Neural cell (in vitro differentiated cells): ENCODE measurements around the gene DNAJB12. TPM values are rescaled to one million over a fixed set of nuclear protein-coding genes. Genes with fewer than 3 reads are reported as not detected.

Experiments
- H2AFZ ChIP-seq: fragments of 200-600, 300-800 bp; sonication (generic), shearing (Covaris generic); 2 replicates; pipeline ENCODE4 v1.6.0; 2014; ENCODE audit warnings: low read depth, mild to moderate bottlenecking, antibody characterized with exemption, low read length, moderate library complexity
- H3F3A ChIP-seq: fragments of 200-600 bp; shearing (Covaris generic); 2 replicates; pipeline ENCODE4 v1.6.1; 2016; ENCODE audit warnings: mild to moderate bottlenecking, moderate library complexity, mixed read lengths, antibody characterized with exemption, low read length; ENCODE audit not compliant: insufficient read depth, poor library complexity, severe bottlenecking
- H3K27ac ChIP-seq: fragments of 200-600, 300-800 bp; sonication (generic), shearing (Covaris generic); 2 replicates; pipeline ENCODE4 v1.5.1; 2014; ENCODE audit warnings: mild to moderate bottlenecking, low read length, moderate library complexity
- H3K27me3 ChIP-seq: fragments of 300-800, 200-600 bp; sonication (generic), shearing (Covaris generic); 2 replicates; pipeline ENCODE4 v1.6.0; 2014; ENCODE audit warnings: mild to moderate bottlenecking, low read depth, low read length, moderate library complexity; ENCODE audit not compliant: insufficient read depth
- H3K36me3 ChIP-seq: fragments of 300-800, 200-600 bp; sonication (generic), shearing (Covaris generic); 2 replicates; pipeline ENCODE4 v1.5.1; 2014; ENCODE audit warnings: mild to moderate bottlenecking, antibody characterized with exemption, low read length, moderate library complexity; ENCODE audit not compliant: insufficient read depth
- H3K4me2 ChIP-seq: fragments of 300-800, 200-600 bp; sonication (generic), shearing (Covaris generic); 2 replicates; pipeline ENCODE4 v1.6.0; 2014; ENCODE audit warnings: mild to moderate bottlenecking, low read length
- H3K4me3 ChIP-seq: fragments of 300-800, 200-600 bp; sonication (generic), shearing (Covaris generic); 2 replicates; pipeline ENCODE4 v1.5.1; 2014; ENCODE audit warnings: mild to moderate bottlenecking, low read length, moderate library complexity
- H3K79me2 ChIP-seq: fragments of 200-600 bp; shearing (Covaris generic); replicated peaks from 2 replicates; pipeline ENCODE4 v1.6.0; 2014; ENCODE audit warnings: mild to moderate bottlenecking, low read length, moderate library complexity; ENCODE audit not compliant: insufficient read depth
- H3K9ac ChIP-seq: fragments of 300-800, 200-600 bp; sonication (generic), shearing (Covaris generic); 2 replicates; pipeline ENCODE4 v1.6.1; 2016; ENCODE audit warnings: mild to moderate bottlenecking, low read length, mixed read lengths
- H3K9me2 ChIP-seq: fragments of 200-600 bp; shearing (Covaris generic); 2 replicates; pipeline ENCODE4 v1.6.1; 2016; ENCODE audit warnings: mild to moderate bottlenecking, low read length, mixed read lengths; ENCODE audit not compliant: insufficient read depth
- H3K9me3 ChIP-seq: fragments of 200-600, 300-800 bp; sonication (generic), shearing (Covaris generic); 2 replicates; pipeline ENCODE4 v1.6.1; 2016; ENCODE audit warnings: mild to moderate bottlenecking, mixed run types, low read length, moderate library complexity, mixed read lengths
- H4K20me1 ChIP-seq: fragments of 200-600 bp; shearing (Covaris generic); 2 replicates; pipeline ENCODE4 v1.6.1; 2016; ENCODE audit warnings: mild to moderate bottlenecking, mixed run types; ENCODE audit not compliant: insufficient read depth
- EP300 ChIP-seq: fragments of 450-650 bp; conservative IDR thresholded peaks from 2 replicates; pipeline ENCODE4 v1.6.1; 2014; ENCODE audit warnings: antibody characterized with exemption, mild to moderate bottlenecking, moderate library complexity; ENCODE audit not compliant: poor library complexity, severe bottlenecking
- EZH2 ChIP-seq: fragments of 200-600, 300-800 bp; shearing (Covaris generic), sonication (generic); IDR thresholded peaks from 2 replicates; pipeline ENCODE4 v1.6.1; 2014; ENCODE audit warnings: antibody characterized with exemption, low read length, borderline replicate concordance, mild to moderate bottlenecking; ENCODE audit not compliant: insufficient read depth, poor library complexity, severe bottlenecking
- MXI1 ChIP-seq: fragments of 450-650 bp; conservative IDR thresholded peaks from 2 replicates; pipeline ENCODE4 v1.6.1; 2014; ENCODE audit warnings: antibody characterized with exemption, mild to moderate bottlenecking; ENCODE audit not compliant: poor library complexity, severe bottlenecking
- POLR2AphosphoS5 ChIP-seq: IDR thresholded peaks from 2 replicates; pipeline ENCODE4 v1.6.1; 2012
- RAD21 ChIP-seq: fragments of 450-650 bp; conservative IDR thresholded peaks from 2 replicates; pipeline ENCODE4 v1.6.1; 2014; ENCODE audit warnings: antibody characterized with exemption, mild to moderate bottlenecking, moderate library complexity
- SMC3 ChIP-seq: fragments of 450-650 bp; conservative IDR thresholded peaks from 2 replicates; pipeline ENCODE4 v1.6.1; 2014; ENCODE audit warnings: antibody characterized with exemption, mild to moderate bottlenecking, moderate library complexity; ENCODE audit not compliant: poor library complexity
- TAF1 ChIP-seq: IDR thresholded peaks from 2 replicates; pipeline ENCODE4 v1.6.1; 2012; ENCODE audit warnings: low read depth
- polyA plus RNA-seq: library from polyadenylated mRNA; depleted of rRNA; stranded (reverse); fragments of >200 nt; gene quantifications from 2 replicates; pipeline ENCODE4 v1.2.3, GENCODE V29; 2014
- TF ChIP-seq, protein P1 (sequence below): fragments of 450-650 bp; IDR thresholded peaks from 2 replicates; pipeline ENCODE4 v1.5.1; 2014; ENCODE audit warnings: antibody characterized with exemption, mild to moderate bottlenecking, moderate library complexity; ENCODE audit not compliant: poor library complexity, severe bottlenecking
- TF ChIP-seq, protein P2 (sequence below): IDR thresholded peaks from 2 replicates; pipeline ENCODE4 v1.6.1; 2012; ENCODE audit warnings: borderline replicate concordance

DNAJB12 gene
- polyA plus RNA-seq, 1 donor from 2014 or later = 24.5 TPM

DNA sequence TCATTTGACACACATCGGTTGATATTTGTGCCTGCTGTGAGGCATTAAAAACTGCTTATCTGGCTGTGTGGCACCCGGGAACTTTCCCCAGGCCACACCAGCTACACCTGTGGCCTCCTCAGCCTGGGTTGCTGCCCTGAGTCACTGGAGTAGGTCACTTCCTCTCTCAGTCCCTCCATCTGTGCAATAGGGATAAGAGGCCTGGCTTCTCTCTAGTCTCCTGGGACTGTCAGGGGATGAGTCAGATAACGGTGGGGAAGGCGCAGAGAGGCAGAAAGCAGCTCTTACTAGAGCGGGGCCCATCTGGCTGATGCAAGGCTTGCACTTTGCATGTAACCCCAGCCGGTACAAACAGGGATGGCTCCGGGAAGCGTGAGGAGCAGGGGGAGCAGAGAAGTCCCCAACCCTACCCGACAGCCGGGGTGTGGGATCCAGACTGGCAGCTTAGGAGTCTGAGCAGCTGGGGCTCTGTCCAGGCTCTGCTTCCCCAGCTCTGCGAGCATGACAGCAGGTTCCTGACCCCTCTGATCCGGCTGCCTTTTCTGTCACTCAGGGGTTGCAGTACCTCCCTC is 34.0 kb downstream of the DNAJB12 start:
- no peak overlapping the region for H3K4me2 ChIP-seq
- H3K9ac ChIP-seq = peak overlapping the region; percentile 31

DNA sequence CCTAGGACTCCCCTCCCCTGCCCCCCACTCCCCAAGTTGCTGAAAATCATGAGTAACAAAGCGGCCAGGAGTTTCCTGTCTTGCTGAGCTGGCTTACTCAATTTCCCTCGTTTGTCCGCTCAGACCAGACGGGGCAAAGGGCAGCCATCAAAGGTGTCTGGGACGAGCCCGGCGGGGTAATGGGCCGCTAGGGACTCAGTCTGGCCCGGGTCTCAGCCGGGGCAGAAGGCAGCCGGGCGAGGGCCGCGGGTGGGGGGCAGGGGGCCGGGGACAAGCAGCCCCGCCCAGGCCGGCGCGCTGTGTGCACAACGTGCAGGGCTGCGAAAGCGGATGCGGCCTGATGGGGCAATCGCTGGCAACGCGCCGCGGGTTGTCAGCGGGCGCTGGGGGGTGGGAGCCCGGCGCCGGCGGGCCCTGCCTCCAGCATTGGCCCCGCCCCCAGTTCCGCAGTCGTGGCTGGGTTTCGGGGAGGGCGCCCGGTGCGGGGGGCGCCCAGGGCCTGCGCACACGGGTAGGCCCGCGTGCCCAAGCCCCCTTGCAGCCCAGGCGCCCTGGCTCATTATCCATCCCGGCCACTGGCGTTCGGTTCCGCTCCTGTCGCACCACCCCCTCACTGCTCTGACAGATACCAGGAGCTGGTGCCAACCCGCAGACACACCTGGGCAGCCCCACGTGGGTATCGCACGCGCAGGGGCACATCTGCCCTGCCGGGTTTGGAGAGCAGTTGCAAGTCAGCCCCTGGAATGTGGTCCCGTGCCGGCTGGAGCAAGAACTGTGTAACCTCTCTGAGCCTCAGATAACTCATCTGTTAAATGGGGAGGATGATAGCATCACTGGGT is 35.1 kb downstream of the DNAJB12 start:
- Histone ChIP-seq H3K9ac (no peak overlapping the region), H3K36me3 (no peaks in the 10 kb centered on the region), H3F3A (no peaks in the 10 kb centered on the region), H3K4me3 (no peak overlapping the region), H2AFZ (no peak overlapping the region), H3K79me2 (no peaks in the 10 kb centered on the region), H3K4me2 (no peak overlapping the region), H3K27ac (no peak overlapping the region), H3K27me3 (no peaks in the 10 kb centered on the region), H4K20me1 (no peaks in the 10 kb centered on the region), H3K9me3 (no peaks in the 10 kb centered on the region), H3K9me2 (no peaks in the 10 kb centered on the region)
- no peak for TF ChIP-seq RAD21

More for the DNA sequence above, 34.0 kb downstream of the DNAJB12 start:
- no peaks in the 10 kb centered on the region for H3K9me3 ChIP-seq
- H4K20me1 ChIP-seq = no peaks in the 10 kb centered on the region
- H3K27me3 ChIP-seq = no peaks in the 10 kb centered on the region
- no peaks in the 10 kb centered on the region for H3K79me2 ChIP-seq
- TF ChIP-seq, protein P1, sequence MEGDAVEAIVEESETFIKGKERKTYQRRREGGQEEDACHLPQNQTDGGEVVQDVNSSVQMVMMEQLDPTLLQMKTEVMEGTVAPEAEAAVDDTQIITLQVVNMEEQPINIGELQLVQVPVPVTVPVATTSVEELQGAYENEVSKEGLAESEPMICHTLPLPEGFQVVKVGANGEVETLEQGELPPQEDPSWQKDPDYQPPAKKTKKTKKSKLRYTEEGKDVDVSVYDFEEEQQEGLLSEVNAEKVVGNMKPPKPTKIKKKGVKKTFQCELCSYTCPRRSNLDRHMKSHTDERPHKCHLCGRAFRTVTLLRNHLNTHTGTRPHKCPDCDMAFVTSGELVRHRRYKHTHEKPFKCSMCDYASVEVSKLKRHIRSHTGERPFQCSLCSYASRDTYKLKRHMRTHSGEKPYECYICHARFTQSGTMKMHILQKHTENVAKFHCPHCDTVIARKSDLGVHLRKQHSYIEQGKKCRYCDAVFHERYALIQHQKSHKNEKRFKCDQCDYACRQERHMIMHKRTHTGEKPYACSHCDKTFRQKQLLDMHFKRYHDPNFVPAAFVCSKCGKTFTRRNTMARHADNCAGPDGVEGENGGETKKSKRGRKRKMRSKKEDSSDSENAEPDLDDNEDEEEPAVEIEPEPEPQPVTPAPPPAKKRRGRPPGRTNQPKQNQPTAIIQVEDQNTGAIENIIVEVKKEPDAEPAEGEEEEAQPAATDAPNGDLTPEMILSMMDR = no peak
- TF ChIP-seq MXI1 (no peak), EP300 (peak; percentile 42)
- no peaks in the 10 kb centered on the region for H3F3A ChIP-seq
- H3K27ac ChIP-seq = no peak overlapping the region
- no peaks in the 10 kb centered on the region for H3K36me3 ChIP-seq
- H3K4me3 ChIP-seq = no peak overlapping the region
- H3K9me2 ChIP-seq = no peaks in the 10 kb centered on the region
- H2AFZ ChIP-seq = no peak overlapping the region

DNA sequence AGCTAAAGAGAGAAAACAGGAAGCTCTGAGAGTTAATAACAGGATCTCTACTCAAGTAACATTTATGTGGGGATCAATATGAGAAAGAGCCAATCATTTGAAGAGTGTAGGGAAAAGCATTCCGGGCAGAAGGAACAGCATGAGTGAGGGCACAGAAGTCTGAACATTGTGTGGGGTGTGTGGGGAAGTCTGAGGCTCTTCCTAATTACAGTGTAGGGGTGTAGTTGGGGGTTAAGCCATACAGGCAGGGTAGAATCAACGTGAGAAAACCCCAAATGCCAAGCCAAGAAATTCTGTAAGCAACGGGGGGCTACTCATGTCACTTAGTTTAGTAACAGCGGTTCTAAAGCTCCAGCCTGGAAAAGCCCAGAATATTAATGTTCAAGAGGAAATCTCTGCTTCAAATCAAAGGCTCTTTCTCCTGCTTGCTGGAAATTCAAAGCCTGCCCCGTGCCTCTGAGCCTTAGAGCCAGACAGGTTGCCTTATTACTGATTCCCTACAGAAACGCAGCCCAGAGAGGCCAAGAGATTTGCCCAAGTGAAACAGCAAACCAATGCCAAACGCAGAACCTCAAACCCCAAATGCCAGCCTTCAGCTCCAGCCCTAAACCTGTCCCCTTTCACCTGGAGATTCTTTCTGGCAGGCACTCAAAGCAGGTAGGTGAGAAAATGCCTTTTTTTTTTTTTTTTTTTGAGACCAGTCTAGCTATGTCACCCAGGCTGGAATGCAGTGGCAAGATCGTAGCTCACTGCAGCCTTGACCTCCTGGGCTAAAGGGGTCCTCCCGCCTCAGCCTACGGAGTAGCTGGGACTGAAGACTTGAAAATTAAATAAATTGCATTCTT is 36.1 kb downstream of the DNAJB12 start:
- Histone ChIP-seq H3K79me2 (no peaks in the 10 kb centered on the region), H3K4me3 (no peak overlapping the region), H3K9me2 (no peaks in the 10 kb centered on the region), H3K4me2 (no peak overlapping the region), H3K36me3 (no peaks in the 10 kb centered on the region), H3K27ac (no peak overlapping the region), H3K27me3 (no peaks in the 10 kb centered on the region), H3K9me3 (no peaks in the 10 kb centered on the region), H3F3A (no peaks in the 10 kb centered on the region), H3K9ac (no peak overlapping the region), H4K20me1 (no peaks in the 10 kb centered on the region), H2AFZ (no peak overlapping the region)
- no peak for TF ChIP-seq POLR2AphosphoS5
- TF ChIP-seq, protein P2, sequence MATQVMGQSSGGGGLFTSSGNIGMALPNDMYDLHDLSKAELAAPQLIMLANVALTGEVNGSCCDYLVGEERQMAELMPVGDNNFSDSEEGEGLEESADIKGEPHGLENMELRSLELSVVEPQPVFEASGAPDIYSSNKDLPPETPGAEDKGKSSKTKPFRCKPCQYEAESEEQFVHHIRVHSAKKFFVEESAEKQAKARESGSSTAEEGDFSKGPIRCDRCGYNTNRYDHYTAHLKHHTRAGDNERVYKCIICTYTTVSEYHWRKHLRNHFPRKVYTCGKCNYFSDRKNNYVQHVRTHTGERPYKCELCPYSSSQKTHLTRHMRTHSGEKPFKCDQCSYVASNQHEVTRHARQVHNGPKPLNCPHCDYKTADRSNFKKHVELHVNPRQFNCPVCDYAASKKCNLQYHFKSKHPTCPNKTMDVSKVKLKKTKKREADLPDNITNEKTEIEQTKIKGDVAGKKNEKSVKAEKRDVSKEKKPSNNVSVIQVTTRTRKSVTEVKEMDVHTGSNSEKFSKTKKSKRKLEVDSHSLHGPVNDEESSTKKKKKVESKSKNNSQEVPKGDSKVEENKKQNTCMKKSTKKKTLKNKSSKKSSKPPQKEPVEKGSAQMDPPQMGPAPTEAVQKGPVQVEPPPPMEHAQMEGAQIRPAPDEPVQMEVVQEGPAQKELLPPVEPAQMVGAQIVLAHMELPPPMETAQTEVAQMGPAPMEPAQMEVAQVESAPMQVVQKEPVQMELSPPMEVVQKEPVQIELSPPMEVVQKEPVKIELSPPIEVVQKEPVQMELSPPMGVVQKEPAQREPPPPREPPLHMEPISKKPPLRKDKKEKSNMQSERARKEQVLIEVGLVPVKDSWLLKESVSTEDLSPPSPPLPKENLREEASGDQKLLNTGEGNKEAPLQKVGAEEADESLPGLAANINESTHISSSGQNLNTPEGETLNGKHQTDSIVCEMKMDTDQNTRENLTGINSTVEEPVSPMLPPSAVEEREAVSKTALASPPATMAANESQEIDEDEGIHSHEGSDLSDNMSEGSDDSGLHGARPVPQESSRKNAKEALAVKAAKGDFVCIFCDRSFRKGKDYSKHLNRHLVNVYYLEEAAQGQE = no peak
- no peak for TF ChIP-seq TAF1
- TF ChIP-seq EP300 = no peak
- TF ChIP-seq RAD21 = no peak
- TF ChIP-seq, protein P1 = no peak
- TF ChIP-seq MXI1 = no peak
- TF ChIP-seq EZH2 = no peak
- TF ChIP-seq SMC3 = no peak
